NCI-H2107 treated with DMSO at 0.1 percent for 48 hours (cell line): ENCODE data around the gene WFS1.

ENCODE experiments used
- DNase-seq: peaks from one replicate; lab custom pipeline; 2025; ENCODE audit not compliant: unreplicated experiment; lab: John Stamatoyannopoulos, UW

Gene WFS1

DNA sequence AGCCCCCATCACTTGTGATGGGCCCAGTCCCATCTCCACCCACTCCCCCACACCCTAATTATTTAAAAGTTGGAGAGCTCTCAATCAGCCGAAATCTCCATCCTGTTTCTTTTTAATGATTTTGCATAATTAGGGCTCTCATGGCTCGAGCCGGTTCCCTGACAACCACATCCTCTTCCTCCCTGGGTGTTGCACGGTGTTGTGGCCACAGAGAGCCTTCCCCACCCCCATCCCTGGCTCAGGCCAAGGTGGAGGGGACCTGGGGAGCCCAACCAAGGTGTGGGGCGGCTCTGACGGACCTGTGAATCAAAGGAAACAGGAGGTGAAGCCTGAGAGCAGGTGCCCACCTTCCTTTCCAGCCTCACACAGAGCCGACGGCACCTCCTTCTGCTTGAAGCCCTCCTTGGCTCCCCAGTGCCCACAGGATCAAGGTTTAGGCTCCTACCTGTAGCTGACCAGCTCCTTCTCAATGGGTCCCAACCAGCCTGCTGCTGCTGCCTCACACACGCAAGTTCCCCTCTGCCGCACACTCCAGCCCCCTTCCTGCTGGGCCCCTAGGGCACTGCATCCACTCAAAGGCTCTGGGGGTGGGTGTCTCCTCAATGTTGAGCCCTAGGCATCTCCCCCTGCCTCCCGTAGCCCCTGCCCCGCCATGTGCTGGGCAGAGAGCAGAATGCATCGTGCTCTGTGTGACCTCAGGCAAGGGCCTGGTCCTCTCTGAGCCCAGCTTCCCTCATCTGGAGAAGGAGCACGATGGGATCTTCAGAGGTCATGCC is 68.7 kb downstream of the WFS1 start:
- DNase-seq: no peak

DNA sequence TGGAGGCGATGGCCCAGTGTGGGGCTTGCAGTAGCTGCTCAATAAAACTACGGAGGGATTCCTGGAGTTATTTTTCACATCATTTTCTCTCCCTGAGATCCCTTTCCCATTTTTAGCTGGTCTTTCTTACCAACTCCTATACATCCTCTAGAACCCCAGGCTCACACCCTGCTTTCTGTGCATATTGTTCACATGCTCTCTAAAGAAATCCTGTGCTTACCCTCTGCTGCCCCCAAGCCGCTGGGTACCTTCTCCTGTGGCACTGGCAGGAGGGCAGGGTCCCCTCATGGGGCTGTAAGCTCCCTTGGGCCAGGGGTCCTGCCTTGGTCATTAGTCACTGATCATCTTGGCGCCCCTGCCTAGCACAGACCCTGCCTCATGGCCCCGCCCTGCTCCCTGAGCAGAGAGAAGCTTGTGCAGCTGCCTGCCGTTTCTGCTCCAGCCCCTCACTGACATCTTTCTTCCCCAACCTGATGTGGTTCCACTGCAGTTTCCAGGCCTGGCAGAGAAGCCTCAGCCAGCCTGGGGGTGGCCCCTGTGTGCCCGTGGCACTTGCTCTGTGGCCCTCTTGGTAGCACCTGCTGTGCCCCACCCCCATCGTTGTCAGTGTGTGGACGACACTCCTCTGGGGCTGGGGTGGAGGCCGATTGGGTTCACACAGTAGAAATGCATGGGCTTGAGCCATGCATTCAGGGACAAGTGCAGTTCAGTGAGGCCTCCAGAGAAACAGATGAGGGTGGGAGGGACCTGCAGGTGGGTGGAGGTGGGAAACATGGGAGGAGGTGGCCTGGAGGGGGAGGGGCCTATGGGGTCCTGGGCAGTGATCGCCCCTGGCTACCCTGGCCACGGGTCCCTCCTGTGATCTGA is 69.5 kb downstream of the WFS1 start:
- DNase-seq: no peak

DNA sequence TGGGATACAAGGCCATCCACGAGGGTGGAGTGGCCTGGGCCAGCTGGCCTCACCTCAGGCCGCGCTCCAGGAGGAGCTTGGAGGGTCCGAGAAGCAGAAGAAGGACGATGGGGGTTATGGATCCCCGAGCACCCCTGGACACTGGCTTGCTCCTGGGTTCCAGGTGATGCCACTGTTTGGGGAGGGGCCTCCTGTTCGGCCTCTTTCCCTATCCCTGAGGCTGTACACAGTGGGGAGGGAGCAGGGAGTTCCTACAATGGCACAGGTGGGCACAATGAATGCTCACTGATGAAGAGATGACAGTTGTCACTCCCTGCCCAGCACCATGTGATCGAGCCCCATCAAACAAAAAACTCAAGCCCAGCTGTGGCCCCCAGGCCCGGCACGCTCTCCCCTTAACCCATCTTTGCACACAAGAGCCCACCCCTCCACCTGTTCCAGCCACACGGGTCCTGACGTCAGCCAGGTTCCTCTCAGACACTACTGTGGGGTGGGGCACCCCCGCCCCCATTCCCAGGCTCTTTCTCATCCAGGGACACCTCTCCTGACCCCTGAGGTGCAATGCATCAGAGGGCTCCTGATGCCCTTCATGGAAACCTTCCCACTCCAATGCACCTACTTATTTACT is 70.3 kb downstream of the WFS1 start:
- no peak for DNase-seq

DNA sequence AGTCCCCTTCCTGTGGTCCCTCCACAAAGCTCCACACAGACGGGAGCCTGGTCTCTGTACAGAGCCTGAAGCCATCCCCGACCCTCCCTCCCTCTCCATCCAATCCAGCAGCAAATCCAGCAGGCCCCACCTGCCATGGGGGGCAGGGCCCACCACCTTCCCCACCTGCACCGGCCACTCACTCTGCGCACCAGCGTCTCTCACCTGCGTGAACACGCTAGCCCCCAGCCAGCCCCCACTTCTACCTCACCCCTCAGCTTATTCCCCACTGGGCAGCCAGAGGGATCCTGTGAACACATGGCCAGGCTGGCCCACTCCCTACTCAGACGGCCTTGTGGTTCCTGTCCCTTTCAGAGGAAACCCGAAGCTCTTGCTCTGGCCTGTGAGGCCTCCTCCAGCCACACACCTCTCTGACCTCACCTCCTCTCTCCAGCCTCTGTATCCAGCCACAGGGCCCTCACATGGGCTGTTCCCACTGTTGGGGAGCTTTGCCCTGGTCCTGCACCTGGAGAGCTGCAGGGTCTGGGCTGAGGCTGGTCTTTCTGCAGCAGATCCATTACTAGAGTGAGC is 70.9 kb downstream of the WFS1 start:
- no peak for DNase-seq

DNA sequence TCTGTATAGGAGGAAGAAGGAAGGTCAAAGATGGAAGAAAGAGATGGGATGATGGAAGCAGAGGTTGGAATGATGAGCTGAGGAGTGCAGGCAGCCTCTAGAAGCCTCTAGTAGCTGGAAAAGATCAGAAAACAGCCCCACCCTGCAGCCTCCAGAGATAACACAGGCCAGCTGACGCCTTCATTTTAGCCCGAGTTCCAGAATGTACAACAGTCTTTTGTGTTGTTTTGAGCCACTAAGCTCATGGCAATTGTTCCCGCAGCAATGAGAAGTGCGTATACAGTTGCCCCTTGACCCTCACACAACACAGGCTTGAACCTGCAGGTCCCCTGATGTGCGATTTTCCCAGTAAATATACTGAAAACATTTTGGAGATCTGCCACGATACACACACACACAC is 72.0 kb downstream of the WFS1 start:
- DNase-seq: no peak

DNA sequence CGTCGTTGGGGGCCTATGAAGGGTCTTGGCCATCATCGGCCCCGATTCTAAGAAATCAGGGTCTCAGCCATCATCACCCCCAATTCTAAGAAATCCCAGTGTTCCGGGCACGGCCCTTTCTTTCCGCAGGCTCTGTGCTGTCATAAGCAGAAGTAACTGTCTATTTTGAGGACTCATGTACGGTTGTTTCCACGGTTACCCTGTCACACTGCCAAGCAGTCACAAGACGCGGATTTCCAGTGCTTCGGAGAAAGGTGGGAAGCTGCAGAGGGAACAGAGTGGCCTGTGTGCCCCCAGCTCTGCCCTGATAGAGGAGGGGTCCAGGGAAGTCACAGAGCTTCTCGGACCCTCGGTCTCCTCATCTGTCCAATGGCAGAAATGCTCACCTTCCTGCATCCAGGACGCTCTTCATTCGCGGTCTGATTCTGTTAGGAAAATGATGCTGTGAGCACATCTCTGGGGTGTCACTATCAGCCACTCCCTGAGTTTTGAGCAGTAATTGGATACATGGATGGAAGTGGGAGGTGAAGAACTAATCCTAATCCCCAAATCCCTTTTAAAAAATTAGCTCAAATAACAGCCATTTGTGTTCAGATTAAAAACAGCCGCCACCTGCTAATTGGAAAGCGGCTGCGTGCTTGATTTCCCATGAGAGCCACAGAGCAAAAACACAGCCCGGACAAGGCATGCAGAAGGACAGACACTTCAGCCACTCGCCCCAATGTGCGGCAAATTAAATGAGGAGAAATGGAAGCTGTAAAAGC is 73.1 kb downstream of the WFS1 start:
- peak; percentile 22 for DNase-seq

DNA sequence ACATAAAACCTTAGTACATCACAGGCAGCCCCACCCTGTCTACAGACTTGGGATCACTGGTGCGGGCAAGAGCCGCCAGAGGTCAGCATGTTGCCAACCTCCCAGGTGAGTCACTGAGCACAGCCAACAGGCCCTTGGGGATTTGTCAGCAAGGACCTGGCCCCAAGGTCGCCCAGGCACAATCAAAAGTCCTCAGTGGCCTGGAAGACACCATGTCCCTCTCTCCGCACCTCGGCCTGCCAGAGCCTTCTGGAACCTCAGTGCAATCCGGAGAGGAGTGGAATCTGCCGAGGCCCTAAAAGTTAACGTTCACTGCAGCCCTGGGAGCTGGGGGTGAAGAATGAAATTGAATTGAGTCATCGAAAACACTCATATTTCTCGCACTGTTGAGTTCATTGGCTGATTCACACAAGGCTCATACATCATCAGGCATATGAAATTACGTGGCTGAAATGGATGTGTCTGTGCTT is 74.3 kb downstream of the WFS1 start:
- no peak for DNase-seq

DNA sequence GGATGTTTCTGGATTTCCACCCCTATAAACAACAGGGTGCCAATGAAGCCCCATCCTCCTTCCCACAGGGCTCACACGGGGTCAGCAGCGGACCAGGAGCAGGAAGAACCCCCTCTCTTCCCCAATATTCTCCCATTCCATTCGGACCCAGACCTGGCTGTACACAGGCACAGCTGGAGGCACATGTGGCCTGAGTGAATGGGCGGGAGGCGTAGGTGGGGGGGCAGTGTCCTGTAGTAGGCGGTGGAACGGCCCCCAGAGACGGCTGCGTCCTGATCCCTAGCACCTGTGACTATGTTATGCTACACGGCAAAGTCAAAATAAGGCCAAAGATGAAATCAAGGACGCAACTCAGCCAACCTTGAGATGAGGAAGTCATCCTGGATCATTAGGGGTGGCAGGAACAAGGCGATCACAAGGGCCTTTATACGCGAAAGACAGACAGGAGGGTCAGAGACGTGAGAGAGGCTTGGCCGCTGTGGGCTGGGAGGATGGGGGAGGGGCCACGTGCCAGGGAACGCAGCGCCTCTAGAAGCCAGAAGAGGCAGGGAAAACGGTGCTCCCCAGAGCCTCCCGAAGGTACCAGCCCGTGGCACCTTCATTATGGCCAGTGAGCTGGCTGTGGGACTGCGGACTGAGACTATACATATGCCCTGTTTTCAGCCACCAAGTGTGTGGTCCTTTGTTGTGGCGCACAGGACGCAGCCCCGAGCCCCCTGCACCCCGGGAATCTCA is 75.6 kb downstream of the WFS1 start:
- no peak for DNase-seq

DNA sequence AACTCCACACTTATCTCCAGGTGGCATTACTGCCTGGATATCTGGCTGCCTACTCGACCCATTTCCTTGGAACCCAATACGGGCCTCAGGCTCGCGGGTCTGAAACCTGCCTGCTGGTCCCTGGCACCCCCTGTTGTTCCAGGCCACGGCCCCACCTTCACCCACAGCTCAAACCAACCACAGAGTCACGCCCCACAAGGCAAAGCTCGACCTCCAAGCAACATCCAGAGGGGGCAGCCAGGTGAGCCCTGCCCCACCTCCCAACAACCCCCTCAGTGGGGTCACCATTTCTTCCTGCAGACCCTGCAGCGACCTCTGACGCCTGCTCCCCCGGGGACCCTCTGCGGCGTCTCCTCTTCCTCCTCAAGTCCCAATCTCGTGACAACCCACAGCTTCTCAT is 76.2 kb downstream of the WFS1 start:
- no peak for DNase-seq

DNA sequence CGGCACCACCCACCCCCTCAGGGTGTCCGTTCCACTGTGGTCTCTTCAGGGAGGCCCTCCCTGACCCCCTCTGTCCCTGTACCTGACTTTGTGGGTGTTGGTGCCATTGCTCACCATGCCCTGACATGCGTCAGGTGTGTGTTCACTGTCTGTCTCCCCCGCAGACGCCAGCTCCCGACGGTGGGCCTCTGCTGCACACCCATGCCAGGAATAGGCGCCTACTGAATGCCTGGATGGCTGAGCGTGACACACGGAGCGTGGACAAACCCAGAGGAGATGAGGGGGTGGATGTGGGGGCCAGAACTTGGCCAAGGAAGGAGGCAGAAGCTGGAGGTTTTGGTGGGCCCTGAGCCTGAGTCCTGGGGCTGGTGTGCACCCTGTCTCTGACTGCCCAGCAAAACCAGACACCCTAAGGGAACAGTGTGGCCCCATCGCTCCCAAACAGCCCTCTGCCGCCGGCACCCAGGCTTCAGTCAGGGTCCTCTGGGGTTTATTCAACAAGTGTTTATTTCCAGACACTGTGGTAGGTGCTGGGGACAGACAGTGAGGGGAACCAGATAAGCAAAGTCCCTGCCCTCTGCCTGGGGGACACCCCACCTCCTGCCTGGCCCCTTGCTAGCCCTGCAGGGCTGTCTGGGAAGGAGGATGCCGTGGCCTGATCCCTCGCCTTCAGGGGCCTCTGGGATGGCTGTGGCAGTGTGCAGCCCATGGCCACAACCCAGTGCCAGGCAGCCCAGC is 76.9 kb downstream of the WFS1 start:
- DNase-seq: no peak

DNA sequence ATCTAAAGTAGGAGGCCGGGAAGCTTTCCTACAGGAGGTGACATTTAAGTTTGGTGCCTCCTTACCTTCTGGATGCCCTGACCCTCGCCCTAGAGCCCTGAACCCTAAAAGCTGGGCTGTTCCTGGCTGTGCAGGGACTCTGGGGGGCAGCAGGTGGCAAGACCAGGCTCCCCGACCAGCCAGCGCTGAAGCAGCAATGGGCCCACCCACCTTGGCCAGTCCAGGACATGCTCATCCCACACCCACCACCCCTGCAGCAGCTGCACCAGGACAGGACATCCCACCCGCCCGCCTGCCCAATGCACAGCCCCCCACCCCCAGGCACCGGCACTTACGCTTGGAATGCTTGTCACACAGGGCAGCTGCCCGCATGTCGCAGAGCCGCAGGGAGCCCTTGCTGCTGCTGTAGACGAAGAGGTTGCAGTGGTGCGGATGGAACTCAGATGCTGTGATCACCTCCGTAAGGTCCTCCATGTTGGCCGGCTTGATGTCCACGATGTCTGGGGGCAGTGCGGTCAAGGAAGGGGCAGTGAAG is 77.9 kb downstream of the WFS1 start:
- DNase-seq: no peak

DNA sequence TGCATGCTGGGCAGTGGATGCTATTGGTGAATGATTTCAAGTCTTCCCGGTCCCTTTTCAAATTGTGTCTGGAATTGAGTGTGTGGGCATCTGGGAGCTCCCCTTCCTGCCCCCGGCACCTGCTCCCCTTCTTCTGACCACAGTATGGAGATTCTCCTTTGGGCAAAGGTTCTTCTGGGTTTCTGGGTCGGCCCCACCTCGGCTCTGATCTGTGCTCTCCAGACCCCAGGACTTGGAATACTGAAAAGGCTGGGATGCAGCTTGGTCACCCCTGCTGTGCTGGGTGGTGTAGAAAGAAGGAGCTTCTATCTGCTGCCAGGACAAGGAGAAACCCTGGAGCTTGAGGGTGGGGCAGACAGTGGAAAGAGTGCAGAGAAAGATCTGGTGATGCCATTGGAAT is 78.8 kb downstream of the WFS1 start:
- no peak for DNase-seq

DNA sequence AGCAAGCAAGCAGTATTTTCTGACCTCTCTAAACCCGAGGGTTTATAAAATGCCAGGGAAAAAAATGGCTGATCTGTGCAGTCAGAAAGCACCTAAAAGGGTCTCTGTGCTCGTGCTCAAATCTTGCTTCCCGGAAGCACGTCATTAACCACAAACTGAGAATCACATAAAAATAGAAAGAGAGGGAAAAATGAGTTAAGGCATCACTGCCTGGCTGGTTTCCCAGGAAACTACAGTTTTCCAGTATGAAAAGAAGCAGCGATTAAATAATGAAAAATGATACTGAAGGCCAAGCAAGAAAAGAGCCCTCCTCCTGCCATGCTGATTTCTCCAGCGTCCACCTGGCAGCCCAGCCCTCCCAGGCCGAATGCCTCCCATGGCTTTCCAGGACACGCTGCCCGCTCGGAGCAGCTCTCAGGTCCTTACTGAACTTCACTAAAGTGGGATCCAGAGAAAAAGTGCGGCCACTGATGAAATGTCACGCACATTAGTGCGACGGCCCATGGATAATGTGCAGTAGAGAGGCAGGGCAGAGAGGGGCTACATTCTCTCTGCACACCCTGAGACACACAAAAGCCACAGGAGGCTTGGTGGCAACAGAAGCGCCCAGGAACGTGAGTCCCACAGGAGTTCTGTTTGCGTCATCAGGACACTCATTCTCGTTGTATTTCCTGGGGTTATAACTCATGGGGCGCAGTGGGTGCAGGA is 80.4 kb downstream of the WFS1 start:
- no peak for DNase-seq

DNA sequence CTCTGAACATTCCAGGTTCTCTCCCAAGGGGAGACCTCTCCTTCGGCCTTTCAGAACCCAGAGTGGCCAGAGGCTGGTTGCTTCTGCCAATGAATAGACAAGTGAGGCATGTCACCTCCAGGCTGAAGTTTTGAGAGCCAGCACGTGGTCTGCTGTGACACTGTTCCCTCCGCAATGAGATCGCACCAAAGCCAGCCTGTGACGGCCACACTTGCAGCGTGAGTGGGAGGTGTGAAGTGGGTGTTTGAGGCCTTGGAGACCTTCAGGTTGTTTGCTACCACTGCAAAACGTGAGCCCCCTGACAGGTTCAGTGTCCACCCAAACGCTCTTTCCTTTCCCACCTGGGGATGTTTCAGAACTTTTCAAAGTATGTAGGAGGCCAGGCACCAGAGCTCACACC is 81.0 kb downstream of the WFS1 start:
- no peak for DNase-seq

DNA sequence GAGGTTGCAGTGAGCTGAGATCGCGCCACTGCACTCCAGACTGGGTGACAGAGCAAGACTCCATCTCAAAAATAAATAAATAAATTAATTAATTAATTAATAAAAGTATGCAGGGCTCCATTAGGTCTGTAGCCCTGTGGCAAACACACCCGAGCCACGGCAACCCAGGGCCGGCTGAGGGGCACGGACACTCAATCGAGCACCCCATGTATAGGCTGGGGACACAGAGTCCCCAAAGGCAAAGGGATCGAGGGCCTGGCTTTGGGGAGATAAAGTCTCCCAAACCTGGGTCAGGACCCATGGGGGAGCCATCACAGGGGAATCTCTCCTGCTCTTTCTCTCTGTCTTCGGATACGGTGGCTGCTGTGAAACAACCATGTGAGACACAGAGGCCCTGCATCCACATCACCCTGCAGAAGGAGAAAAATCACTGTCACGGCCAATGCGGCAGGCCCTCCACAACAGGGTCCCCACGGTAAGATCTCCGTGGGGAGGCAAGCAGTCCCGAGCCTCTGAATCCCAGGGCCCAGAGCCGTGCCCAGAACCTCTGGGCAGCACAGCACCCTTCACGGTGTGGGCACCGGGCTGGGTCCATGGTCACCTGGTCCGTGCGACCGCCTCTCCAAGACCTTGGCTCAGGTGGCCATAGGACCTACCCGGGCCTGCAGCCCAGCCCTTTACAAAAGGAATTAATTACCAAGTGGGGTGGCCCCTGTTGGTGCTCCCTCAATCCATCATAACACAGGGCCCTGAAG is 81.8 kb downstream of the WFS1 start:
- no peak for DNase-seq

DNA sequence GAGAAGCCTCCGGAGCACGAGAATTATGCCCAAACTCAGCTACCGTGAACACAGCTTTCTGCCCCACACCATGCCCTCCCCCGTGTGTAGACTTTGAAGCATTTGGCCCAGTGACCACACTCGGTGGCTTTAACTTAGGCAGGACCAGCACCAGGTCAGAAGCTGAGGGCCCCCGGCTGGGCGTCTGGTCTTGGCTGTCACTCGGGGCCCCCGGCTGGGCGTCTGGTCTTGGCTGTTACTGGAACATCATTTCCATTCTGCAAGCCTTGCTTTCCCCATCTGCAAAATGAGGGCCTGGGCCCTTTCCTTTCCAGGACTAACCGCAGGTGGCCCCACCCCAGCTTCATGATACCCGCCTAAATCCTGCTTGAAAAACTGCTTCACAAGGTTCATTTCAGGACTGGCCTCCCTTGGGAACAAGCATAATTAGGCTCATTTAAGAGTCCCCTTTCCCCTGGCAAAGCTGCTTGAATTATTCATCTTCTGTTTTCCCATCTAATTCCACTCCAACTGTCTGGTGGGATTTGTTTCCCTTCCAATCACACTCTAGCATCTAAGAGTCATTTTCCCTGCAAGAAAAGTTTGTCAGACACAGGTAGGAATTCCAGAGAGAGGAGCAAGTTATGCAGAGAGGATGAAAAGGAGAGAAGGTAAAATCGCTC is 82.5 kb downstream of the WFS1 start:
- DNase-seq: peak; percentile 21
